DOHH2 (cell line): Measurements from ENCODE around the gene NAA30.

Source experiments
- H3F3A ChIP-seq: fragments of 200-600 bp; sonication (generic), shearing (Covaris generic); 2 replicates; pipeline ENCODE4 v1.6.0; 2016; ENCODE audit warnings: antibody characterized with exemption, mild to moderate bottlenecking; ENCODE audit not compliant: control insufficient read depth, insufficient read depth
- H3K27ac ChIP-seq: fragments of 200-600 bp; sonication (generic); 2 replicates; pipeline ENCODE4 v1.5.1; 2014; ENCODE audit warnings: low read depth, mild to moderate bottlenecking, low read length, moderate library complexity
- H3K27me3 ChIP-seq: fragments of 200-600 bp; sonication (generic); 2 replicates; pipeline ENCODE4 v1.6.1; 2014; ENCODE audit warnings: mild to moderate bottlenecking, low read length, mixed read lengths; ENCODE audit not compliant: control insufficient read depth
- H3K36me3 ChIP-seq: fragments of 200-600 bp; sonication (generic); 2 replicates; pipeline ENCODE4 v1.6.1; 2014; ENCODE audit warnings: mild to moderate bottlenecking, low read length, moderate library complexity, mixed read lengths; ENCODE audit not compliant: control insufficient read depth
- H3K4me1 ChIP-seq: fragments of 200-600 bp; sonication (generic); 2 replicates; pipeline ENCODE4 v1.6.1; 2014; ENCODE audit warnings: mild to moderate bottlenecking, low read length, mixed read lengths; ENCODE audit not compliant: control insufficient read depth
- H3K4me2 ChIP-seq: fragments of 200-600 bp; sonication (generic); 2 replicates; pipeline ENCODE4 v1.6.0; 2014; ENCODE audit warnings: mild to moderate bottlenecking, low read length, moderate library complexity
- H3K4me3 ChIP-seq: fragments of 200-600 bp; sonication (generic); 2 replicates; pipeline ENCODE4 v1.5.1; 2014; ENCODE audit warnings: mild to moderate bottlenecking, low read length, mixed read lengths
- H3K79me2 ChIP-seq: fragments of 200-600 bp; sonication (generic); 2 replicates; pipeline ENCODE4 v1.6.1; 2014; ENCODE audit warnings: mild to moderate bottlenecking, low read length, mixed read lengths; ENCODE audit not compliant: control insufficient read depth
- H3K9me2 ChIP-seq: fragments of 200-600 bp; sonication (generic); replicated peaks from 2 replicates; pipeline ENCODE4 v1.6.1; 2014; ENCODE audit warnings: mild to moderate bottlenecking, low read length, mixed read lengths; ENCODE audit not compliant: control insufficient read depth
- H3K9me3 ChIP-seq: fragments of 200-600 bp; sonication (generic); 2 replicates; pipeline ENCODE4 v1.6.1; 2014; ENCODE audit warnings: antibody characterized with exemption, low read length, mixed read lengths; ENCODE audit not compliant: control insufficient read depth, insufficient read depth
- H4K20me1 ChIP-seq: fragments of 200-600 bp; sonication (generic); 2 replicates; pipeline ENCODE4 v1.6.0; 2014; ENCODE audit warnings: low read depth, mild to moderate bottlenecking, antibody characterized with exemption, low read length, moderate library complexity; ENCODE audit not compliant: control insufficient read depth, insufficient read depth
- EZH2phosphoT487 ChIP-seq: fragments of 200-600 bp; sonication (generic); IDR thresholded peaks from 2 replicates; pipeline ENCODE4 v1.6.1; 2017; ENCODE audit warnings: borderline replicate concordance, mild to moderate bottlenecking, antibody characterized with exemption, low read length, moderate library complexity, mixed read lengths
- TF ChIP-seq, protein P1 (sequence below): fragments of 200-600 bp; sonication (generic); IDR thresholded peaks from one replicate; pipeline ENCODE4 v1.5.1; 2014; ENCODE audit warnings: antibody characterized with exemption, mild to moderate bottlenecking, low read depth, low read length; ENCODE audit not compliant: poor library complexity, severe bottlenecking

The NAA30 gene

DNA sequence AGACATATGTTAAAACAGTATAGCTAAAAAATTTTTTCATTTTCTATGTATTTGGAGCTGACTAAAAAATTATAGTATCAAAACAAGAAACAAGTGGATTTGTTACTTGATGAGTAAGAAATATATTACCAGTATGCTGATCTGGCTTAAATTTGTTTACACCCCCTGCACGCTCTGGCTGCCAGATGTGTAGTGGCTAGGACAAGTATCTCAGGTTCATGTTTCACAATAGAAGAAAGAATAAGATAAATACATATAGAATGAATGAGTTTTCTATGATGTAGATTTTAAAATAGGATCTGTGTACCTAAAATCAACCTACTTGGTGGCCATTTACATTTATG lies 13.1 kb downstream of the NAA30 start:
- Histone ChIP-seq H3K79me2 (peaks cover 2% of the 10 kb centered on the region; the same call in 1 of the 2 replicates), H3K36me3 (peaks cover 60% of the 10 kb centered on the region), H4K20me1 (no peaks in the 10 kb centered on the region)

DNA sequence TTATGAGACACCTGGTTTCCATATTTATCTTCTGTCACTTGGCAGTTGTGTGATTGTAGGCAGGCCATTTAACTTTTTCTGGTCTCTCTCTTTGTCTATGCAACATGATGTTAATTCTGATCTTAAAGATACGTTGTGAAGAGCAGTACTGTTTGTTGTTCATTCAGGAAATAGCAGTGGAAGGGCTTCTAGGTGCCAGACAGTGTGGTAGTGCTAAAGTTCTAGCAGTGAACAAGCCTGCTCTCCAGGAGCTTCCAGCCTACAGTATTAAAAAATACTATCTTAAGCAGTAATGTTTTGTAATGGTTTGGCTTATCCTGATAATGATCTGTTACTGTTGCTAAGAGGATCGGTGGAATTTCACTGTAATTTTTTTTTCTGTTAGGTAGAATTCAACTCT lies 15.2 kb downstream of the NAA30 start:
- Histone ChIP-seq H3K79me2 (peaks cover 2% of the 10 kb centered on the region; the same call in 1 of the 2 replicates), H3K27me3 (no peaks in the 10 kb centered on the region), H3K4me2 (no peak overlapping the region), H3F3A (no peaks in the 10 kb centered on the region), H3K27ac (no peak overlapping the region), H3K4me3 (no peak overlapping the region), H3K9me3 (no peaks in the 10 kb centered on the region), H3K4me1 (no peaks in the 10 kb centered on the region), H3K36me3 (peaks cover 64% of the 10 kb centered on the region), H3K9me2 (no peaks in the 10 kb centered on the region), H4K20me1 (no peaks in the 10 kb centered on the region)
- no peak for TF ChIP-seq EZH2phosphoT487
- TF ChIP-seq, protein P1, sequence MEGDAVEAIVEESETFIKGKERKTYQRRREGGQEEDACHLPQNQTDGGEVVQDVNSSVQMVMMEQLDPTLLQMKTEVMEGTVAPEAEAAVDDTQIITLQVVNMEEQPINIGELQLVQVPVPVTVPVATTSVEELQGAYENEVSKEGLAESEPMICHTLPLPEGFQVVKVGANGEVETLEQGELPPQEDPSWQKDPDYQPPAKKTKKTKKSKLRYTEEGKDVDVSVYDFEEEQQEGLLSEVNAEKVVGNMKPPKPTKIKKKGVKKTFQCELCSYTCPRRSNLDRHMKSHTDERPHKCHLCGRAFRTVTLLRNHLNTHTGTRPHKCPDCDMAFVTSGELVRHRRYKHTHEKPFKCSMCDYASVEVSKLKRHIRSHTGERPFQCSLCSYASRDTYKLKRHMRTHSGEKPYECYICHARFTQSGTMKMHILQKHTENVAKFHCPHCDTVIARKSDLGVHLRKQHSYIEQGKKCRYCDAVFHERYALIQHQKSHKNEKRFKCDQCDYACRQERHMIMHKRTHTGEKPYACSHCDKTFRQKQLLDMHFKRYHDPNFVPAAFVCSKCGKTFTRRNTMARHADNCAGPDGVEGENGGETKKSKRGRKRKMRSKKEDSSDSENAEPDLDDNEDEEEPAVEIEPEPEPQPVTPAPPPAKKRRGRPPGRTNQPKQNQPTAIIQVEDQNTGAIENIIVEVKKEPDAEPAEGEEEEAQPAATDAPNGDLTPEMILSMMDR: no peak

More for the DNA sequence above, 13.1 kb downstream of the NAA30 start:
- H3K27ac ChIP-seq: no peak overlapping the region
- no peak overlapping the region for H3K4me2 ChIP-seq
- H3K4me3 ChIP-seq: no peak overlapping the region
- no peaks in the 10 kb centered on the region for H3K9me2 ChIP-seq
- no peaks in the 10 kb centered on the region for H3F3A ChIP-seq
- no peaks in the 10 kb centered on the region for H3K27me3 ChIP-seq
- TF ChIP-seq, protein P1: no peak
- H3K4me1 ChIP-seq: no peaks in the 10 kb centered on the region
- H3K9me3 ChIP-seq: no peaks in the 10 kb centered on the region

DNA sequence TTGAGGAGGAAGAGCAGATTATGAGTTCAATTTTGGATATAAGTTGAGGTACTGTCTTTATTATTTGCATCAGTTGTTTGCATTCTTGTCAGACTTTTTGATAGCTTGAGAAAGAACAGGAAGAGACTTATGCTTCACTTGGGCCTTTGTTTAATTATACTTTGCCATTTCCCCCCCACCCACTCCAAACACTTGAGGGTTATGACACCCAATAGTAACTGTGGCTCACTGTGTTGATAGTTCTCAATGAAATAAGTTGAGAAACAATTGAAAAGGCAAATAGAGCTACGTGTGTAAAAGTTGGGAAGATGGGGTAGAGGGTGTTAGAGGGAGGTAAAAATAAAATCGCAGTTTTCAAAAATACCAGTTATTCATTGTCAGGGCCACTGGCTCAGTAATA lies 17.7 kb downstream of the NAA30 start:
- H3K27ac ChIP-seq: no peak overlapping the region
- H3K4me2 ChIP-seq: no peak overlapping the region
- no peaks in the 10 kb centered on the region for H3F3A ChIP-seq
- no peaks in the 10 kb centered on the region for H3K4me1 ChIP-seq
- no peaks in the 10 kb centered on the region for H3K9me3 ChIP-seq
- peaks cover 57% of the 10 kb centered on the region for H3K36me3 ChIP-seq
- no peaks in the 10 kb centered on the region for H4K20me1 ChIP-seq
- TF ChIP-seq EZH2phosphoT487: no peak
- TF ChIP-seq, protein P1: no peak
- no peaks in the 10 kb centered on the region for H3K9me2 ChIP-seq
- H3K4me3 ChIP-seq: no peak overlapping the region
- H3K27me3 ChIP-seq: no peaks in the 10 kb centered on the region
- H3K79me2 ChIP-seq: peaks cover 2% of the 10 kb centered on the region; the same call in 1 of the 2 replicates

DNA sequence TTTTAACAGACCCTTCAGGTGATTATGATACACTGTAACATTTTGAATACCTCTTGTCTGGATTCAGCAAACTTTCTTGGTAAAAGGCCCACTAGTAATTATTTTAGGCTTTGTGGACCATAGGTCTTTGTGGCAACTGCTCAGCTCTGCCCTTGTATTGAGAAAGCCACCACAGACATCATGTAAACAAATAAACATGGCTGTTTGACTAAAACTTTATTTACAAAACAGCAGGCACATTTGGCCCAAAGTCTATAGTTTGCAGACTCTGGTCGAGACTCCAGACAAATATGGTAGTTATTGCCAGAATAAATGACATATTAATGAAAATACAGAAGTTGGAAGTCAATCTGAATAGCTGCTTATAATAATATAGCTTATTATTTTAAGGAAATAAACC lies 18.2 kb downstream of the NAA30 start:
- Histone ChIP-seq H3K4me1 (no peaks in the 10 kb centered on the region), H3K4me3 (no peak overlapping the region), H3K9me2 (no peaks in the 10 kb centered on the region), H3K27me3 (no peaks in the 10 kb centered on the region), H3K4me2 (no peak overlapping the region), H3K36me3 (peaks cover 51% of the 10 kb centered on the region), H3K9me3 (no peaks in the 10 kb centered on the region), H3F3A (no peaks in the 10 kb centered on the region), H3K79me2 (peaks cover 2% of the 10 kb centered on the region; the same call in 1 of the 2 replicates), H4K20me1 (no peaks in the 10 kb centered on the region; the same call in 1 of the 2 replicates), H3K27ac (no peak overlapping the region)
- no peak for TF ChIP-seq EZH2phosphoT487
- TF ChIP-seq, protein P1: no peak
